B cell (primary cell): ENCODE results near the gene TTC39C. TPM values are rescaled to one million over a fixed set of nuclear protein-coding genes. Genes with fewer than 3 reads are reported as not detected.

ENCODE experiments used
- ATAC-seq: fragments of 200-7000 bp; cut with Tn5 transposase; one replicate; pipeline ENCODE4 v1.10.0; 2021; ENCODE audit warnings: low read depth, mild to moderate bottlenecking, moderate number of reproducible peaks, moderate library complexity
- CTCF ChIA-PET: fragments of 350-600 bp; sonication (Branson Sonifier 250); formaldehyde crosslinking; loops from one replicate; lab custom pipeline; 2021; ENCODE audit warnings: antibody characterized with exemption, inconsistent platforms; lab: Charles Lee
- POLR2A ChIA-PET: fragments of 350-600 bp; sonication (Branson Sonifier 250); formaldehyde crosslinking; loops from one replicate; lab custom pipeline; 2021; ENCODE audit warnings: antibody characterized with exemption; lab: Charles Lee
- DNase-seq: peaks from one replicate; pipeline ENCODE4 v3.0.0; 2013
- H2AFZ ChIP-seq: 2 replicates; pipeline ENCODE4 v1.6.1; 2012; ENCODE audit warnings: mild to moderate bottlenecking, low read depth, low read length; ENCODE audit not compliant: insufficient read depth, poor library complexity, severe bottlenecking
- H3K27ac ChIP-seq, 2 donors: 1 replicate in 1 of 2; 2 replicates in 1 of 2; pipeline ENCODE4 v1.5.1; 2012 to 2013; ENCODE audit warnings: low read length in 2 of 2, mild to moderate bottlenecking in 2 of 2, moderate library complexity in 1 of 2
- H3K27me3 ChIP-seq, 4 experiments: fragments of 200-600 bp in 1 of 4; sonication (generic) in 1 of 4; replicated peaks in 1 of 4; 1 replicate in 2 of 4; 2 replicates in 2 of 4; pipeline versions ENCODE4 v1.6.1 to v1.7.0; 2013 to 2016; ENCODE audit warnings: low read length in 3 of 4, mild to moderate bottlenecking in 2 of 4, mixed read lengths in 1 of 4, moderate library complexity in 1 of 4; ENCODE audit not compliant: insufficient read depth in 4 of 4, control insufficient read depth in 3 of 4; ENCODE audit errors: control extremely low read depth in 1 of 4
- H3K36me3 ChIP-seq, 2 experiments: replicated peaks in 1 of 2; 1 replicate in 1 of 2; 2 replicates in 1 of 2; pipeline versions ENCODE4 v1.6.1 to v1.7.1; 2013; ENCODE audit warnings: low read length in 1 of 2; ENCODE audit not compliant: insufficient read depth in 2 of 2, control insufficient read depth in 1 of 2; ENCODE audit errors: control extremely low read depth in 1 of 2, extremely low read depth in 1 of 2
- H3K4me1 ChIP-seq, 2 donors: fragments of 200-600 bp in 1 of 2; sonication (generic) in 1 of 2; 1 replicate in 1 of 2; 2 replicates in 1 of 2; pipeline versions ENCODE4 v1.5.1 to v1.6.1; 2013 to 2017; ENCODE audit warnings: low read length in 2 of 2; ENCODE audit not compliant: control insufficient read depth in 2 of 2, insufficient read depth in 2 of 2
- H3K4me2 ChIP-seq: replicated peaks from 2 replicates; pipeline ENCODE3; 2012; ENCODE audit warnings: mild to moderate bottlenecking, low read depth, low read length; ENCODE audit not compliant: poor library complexity, severe bottlenecking
- H3K4me3 ChIP-seq, 5 experiments: fragments of 200-600 bp in 1 of 5; sonication (generic) in 1 of 5; 1 replicate in 3 of 5; 2 replicates in 2 of 5; pipeline versions ENCODE4 v1.5.1 to v1.7.0; 2011 to 2016; ENCODE audit warnings: low read length in 4 of 5, mild to moderate bottlenecking in 4 of 5, low read depth in 2 of 5, control low read depth in 1 of 5, moderate library complexity in 1 of 5; ENCODE audit not compliant: insufficient read depth in 1 of 5; ENCODE audit errors: control extremely low read depth in 1 of 5, extremely low read depth in 1 of 5
- H3K79me2 ChIP-seq: fragments of 200-600 bp; sonication (generic); one replicate; pipeline ENCODE4 v1.6.0; 2016; ENCODE audit warnings: low read length; ENCODE audit not compliant: control insufficient read depth, insufficient read depth
- H3K9ac ChIP-seq: fragments of 200-600 bp; sonication (generic); 2 replicates; pipeline ENCODE4 v1.6.1; 2017; ENCODE audit warnings: mild to moderate bottlenecking, low read length, moderate library complexity
- H3K9me3 ChIP-seq, 3 donors: one replicate each; pipeline versions ENCODE4 v1.6.1 to v1.7.1; 2013; ENCODE audit warnings: low read length in 2 of 3; ENCODE audit not compliant: control insufficient read depth in 2 of 3, insufficient read depth in 1 of 3; ENCODE audit errors: control extremely low read depth in 1 of 3
- H4K20me1 ChIP-seq: 2 replicates; pipeline ENCODE4 v1.6.0; 2012; ENCODE audit warnings: mild to moderate bottlenecking, low read length; ENCODE audit not compliant: insufficient read depth, control insufficient read depth, poor library complexity, severe bottlenecking
- H3K27ac Mint-ChIP-seq: one replicate; pipeline ENCODE4 v1.8.0; 2021; ENCODE audit warnings: mixed read lengths
- H3K27me3 Mint-ChIP-seq: one replicate; pipeline ENCODE4 v1.8.0; 2021; ENCODE audit warnings: mixed read lengths
- H3K4me1 Mint-ChIP-seq: one replicate; pipeline ENCODE4 v1.8.0; 2021; ENCODE audit warnings: mixed read lengths
- H3K4me3 Mint-ChIP-seq: one replicate; pipeline ENCODE4 v1.8.0; 2021; ENCODE audit warnings: mixed read lengths
- H3K9me3 Mint-ChIP-seq: one replicate; pipeline ENCODE4 v1.8.0; 2022; ENCODE audit warnings: mixed read lengths; ENCODE audit not compliant: insufficient read depth
- CTCF ChIP-seq: fragments of 200-600 bp; IDR thresholded peaks from one replicate; pipeline ENCODE4 v1.8.0; 2022; ENCODE audit warnings: antibody characterized with exemption, mild to moderate bottlenecking
- EZH2 ChIP-seq: IDR thresholded peaks from 2 replicates; pipeline ENCODE4 v1.6.1; 2012; ENCODE audit warnings: borderline replicate concordance, low read depth, mild to moderate bottlenecking, moderate library complexity, low read length; ENCODE audit not compliant: insufficient read depth, poor library complexity, severe bottlenecking
- WGBS: methylation state at CpG from one replicate; pipeline ENCODE4 v1.1.5; 2013; ENCODE audit warnings: missing lambda C conversion rate; ENCODE audit not compliant: insufficient coverage; 5-methylcytosine and 5-hydroxymethylcytosine counted together
- intact Hi-C: fragments of 100-400 bp; cut with micrococcal nuclease; formaldehyde crosslinking; loops from one replicate; pipeline ENCODE4 v1.10.0; 2022
- polyA plus RNA-seq: library from polyadenylated mRNA; depleted of rRNA; stranded (reverse); fragments of >200 nt; gene quantifications from 2 replicates; pipeline ENCODE4 v1.2.3, GENCODE V29; 2012
- total RNA-seq, 2 donors: library from RNA; stranded (reverse); fragments of 120-200 nt in 1 of 2; gene quantifications; 1 replicate in 1 of 2; 2 replicates in 1 of 2; pipeline versions ENCODE4 v1.2.3 to v1.2.4, GENCODE V29; 2013 to 2022

The TTC39C gene
- total and polyA plus RNA-seq, 2 donors (not counting 1 experiment from before 2014, with no cell fraction given) = 22.3 to 44.3 TPM

DNA sequence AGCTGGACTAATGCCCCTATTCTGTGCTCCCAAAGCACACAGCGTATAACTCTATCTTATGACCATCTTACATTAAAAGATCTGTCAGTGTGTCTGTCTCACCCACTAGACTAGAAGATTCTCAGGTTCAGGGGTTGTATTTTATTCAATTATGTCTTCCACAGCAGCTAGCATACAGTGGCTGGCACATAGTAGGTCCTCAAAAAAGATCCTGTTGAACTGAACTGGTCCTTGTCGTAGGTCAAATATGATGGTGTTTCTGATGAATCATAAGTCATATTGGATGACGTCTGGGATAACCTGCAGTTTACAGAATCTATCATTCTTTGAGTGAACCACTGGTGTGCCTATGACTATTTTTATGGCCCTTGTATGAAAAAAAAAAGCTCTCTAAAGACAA lies 11.3 kb upstream of the TTC39C start:
- H3K4me3 Mint-ChIP-seq = no peak overlapping the region
- H4K20me1 ChIP-seq = no peaks in the 10 kb centered on the region
- intact Hi-C loops = no loop called here
- H3K9ac ChIP-seq = no peak overlapping the region
- no CpG with 5 or more reads among the region's 3 CpGs for WGBS
- no peak for ATAC-seq
- no peak overlapping the region for H3K27ac ChIP-seq
- no peaks in the 10 kb centered on the region for H3K27me3 ChIP-seq
- peaks cover 35% of the 10 kb centered on the region for H3K4me1 Mint-ChIP-seq
- POLR2A ChIA-PET = no interaction called here
- H3K4me3 ChIP-seq = no peak overlapping the region
- H2AFZ ChIP-seq = no peak overlapping the region
- CTCF ChIA-PET = no interaction called here
- no peaks in the 10 kb centered on the region for H3K9me3 ChIP-seq
- H3K27me3 Mint-ChIP-seq = no peaks in the 10 kb centered on the region
- TF ChIP-seq CTCF = no peak
- no peak for TF ChIP-seq EZH2
- no peak overlapping the region for H3K27ac Mint-ChIP-seq
- H3K36me3 ChIP-seq = no peaks in the 10 kb centered on the region
- H3K9me3 Mint-ChIP-seq = no peaks in the 10 kb centered on the region
- no peak for DNase-seq
- H3K79me2 ChIP-seq = no peaks in the 10 kb centered on the region
- H3K4me1 ChIP-seq = peaks cover 10 to 13% of the 10 kb centered on the region in 2 donors
- no peak overlapping the region for H3K4me2 ChIP-seq

DNA sequence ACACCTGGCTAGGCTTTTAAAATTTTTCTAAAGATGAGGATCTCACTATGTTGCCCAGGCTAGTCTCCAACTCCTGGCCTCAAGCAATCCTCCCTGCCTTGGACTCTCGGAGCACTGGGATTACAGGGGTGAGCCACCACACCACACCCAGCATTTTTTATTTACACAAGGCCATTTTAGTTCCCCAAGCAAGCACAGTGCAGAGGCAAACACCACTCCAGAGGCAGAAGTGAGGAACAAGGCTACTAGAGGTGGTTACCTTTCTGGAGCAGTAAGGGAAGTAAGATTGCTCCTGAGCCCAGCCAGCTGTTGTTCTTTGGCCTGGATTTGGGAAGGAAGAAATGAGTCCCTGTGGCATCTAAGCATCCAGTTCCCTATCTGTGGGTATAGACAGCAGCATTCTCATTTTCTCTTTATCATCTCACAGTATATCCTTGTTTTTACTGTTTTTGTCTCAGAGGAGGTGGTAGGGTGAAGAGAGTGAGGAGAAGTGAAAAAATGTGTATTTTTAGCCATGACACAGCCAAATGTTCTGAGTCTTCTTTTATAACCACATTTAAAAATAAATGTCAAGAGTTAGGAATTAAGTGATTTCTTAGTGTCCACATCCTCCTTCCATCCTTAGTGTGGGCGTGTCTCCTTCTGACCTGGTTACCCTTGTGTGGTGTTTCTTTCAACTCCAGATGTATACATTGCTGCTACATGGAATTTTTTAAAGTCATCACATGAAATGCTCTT lies 10.5 kb upstream of the TTC39C start:
- H3K27me3 ChIP-seq = no peaks in the 10 kb centered on the region
- no peak overlapping the region for H3K4me2 ChIP-seq
- H3K79me2 ChIP-seq = no peaks in the 10 kb centered on the region
- H3K4me3 Mint-ChIP-seq = no peak overlapping the region
- H3K36me3 ChIP-seq = no peaks in the 10 kb centered on the region
- H3K27me3 Mint-ChIP-seq = no peaks in the 10 kb centered on the region
- POLR2A ChIA-PET = no interaction called here
- no peak overlapping the region for H3K27ac Mint-ChIP-seq
- TF ChIP-seq EZH2 (no peak), CTCF (no peak)
- peaks cover 16 to 21% of the 10 kb centered on the region in 2 donors for H3K4me1 ChIP-seq
- no peaks in the 10 kb centered on the region for H4K20me1 ChIP-seq
- H3K9ac ChIP-seq = no peak overlapping the region
- CTCF ChIA-PET = no interaction called here
- no peaks in the 10 kb centered on the region for H3K9me3 ChIP-seq
- H3K27ac ChIP-seq = no peak overlapping the region
- no peak overlapping the region for H3K4me3 ChIP-seq
- H3K9me3 Mint-ChIP-seq = no peaks in the 10 kb centered on the region
- WGBS = no CpG with 5 or more reads among the region's 2 CpGs
- no peak overlapping the region for H2AFZ ChIP-seq
- ATAC-seq = no peak
- DNase-seq = no peak
- peaks cover 42% of the 10 kb centered on the region for H3K4me1 Mint-ChIP-seq
- intact Hi-C loops = no loop called here
